GOT3 (cell line): ENCODE results near the gene KIAA2012.
"Not testable (repeated sequence)": the region's sequence is repeated elsewhere in the genome, so short reads cannot be mapped to it uniquely, and the experiment has no call there.

Source experiments
- DNase-seq: peaks from one replicate; lab custom pipeline; 2025; ENCODE audit warnings: mixed read lengths; lab: John Stamatoyannopoulos, UW

Gene KIAA2012

DNA sequence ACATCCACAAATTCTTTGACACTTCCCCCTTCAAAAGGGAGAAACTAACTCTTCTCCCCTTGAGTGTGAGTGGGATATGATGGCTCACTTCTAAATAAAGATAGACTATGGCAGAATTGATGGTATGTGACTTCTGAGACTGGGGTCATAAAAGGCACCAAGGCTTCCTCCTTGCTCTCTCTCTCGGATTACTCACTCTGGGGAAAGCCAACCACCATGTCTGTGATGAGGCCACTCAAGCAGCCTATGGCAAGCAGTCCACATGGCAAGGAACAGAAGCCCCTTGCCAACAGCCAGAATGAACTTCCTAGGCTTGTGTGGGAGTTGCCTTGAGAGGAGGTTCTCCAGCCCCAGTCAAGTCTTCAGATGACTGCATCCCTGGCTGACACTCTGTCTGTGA is 43.6 kb downstream of the KIAA2012 start:
- no peak for DNase-seq

GRCh38 chr2:202118168-202118567 is 45.1 kb downstream of the KIAA2012 start:
- DNase-seq = no peak

DNA sequence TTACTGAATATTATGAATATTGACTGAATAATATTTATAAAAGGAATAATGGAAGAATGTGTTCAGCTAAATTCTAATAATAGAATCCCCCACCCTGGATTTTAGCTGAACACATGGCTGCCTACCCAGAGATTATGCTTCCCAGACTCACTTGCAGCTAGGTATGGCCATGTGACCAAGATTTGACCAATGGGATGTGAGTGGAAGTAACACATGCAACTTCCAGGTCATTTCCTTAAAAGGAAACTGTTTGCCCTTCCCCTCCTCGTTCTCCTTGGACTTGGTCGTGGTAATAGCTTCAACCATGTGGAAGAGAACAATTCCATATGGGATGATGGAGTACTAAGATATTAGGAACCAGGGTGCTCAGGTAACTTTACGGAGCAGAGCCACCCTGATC is 47.8 kb downstream of the KIAA2012 start:
- DNase-seq = no peak

DNA sequence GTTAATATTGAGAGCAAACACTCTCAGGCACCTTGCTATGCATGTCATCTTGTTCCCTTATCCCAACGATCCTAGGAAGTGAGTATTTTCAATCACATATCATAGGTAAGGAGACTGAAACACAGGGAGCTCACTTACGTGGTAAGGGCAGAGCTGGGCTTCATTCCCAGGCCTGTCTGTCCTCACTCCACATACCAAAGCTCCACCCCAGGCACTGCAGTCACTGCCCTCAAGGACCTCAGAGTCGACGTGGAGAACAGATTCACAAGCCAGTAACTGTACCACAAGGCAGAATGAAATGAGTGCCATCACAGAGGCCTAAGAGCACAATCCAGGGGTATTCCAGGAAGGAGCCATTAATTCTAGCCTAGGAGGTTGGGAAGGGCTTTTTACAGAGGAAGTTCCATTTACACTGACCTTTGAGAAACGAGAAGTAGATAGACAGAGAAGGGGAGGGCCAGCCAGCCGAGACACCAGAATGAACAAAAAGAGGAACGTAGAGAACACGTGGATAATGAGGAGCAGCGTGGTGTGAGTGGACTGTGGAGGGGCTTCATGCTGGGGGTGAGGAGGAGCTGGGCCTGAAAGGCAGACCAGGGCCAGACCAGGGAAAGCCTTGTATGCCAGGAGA is 48.6 kb downstream of the KIAA2012 start:
- DNase-seq = no peak

DNA sequence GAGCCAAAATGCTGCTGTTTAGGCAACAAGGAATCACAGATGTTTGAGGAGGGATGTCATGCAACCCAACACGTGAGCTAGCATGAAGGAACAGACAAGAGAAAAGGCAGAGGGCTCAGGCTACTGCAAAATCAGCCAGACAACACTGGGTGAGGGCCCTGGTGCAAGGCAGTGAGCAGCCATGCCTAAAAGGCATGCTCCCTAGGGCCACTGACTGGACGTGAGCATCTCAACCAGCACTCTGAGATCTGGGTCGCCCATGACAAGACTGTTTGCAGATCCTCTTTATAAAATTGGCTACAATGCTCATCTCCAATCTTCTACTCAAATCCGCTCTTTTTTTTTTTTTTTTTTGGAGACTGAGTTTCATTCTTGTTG is 49.1 kb downstream of the KIAA2012 start:
- DNase-seq = no peak

- no peak for DNase-seq
Observed at GRCh38 chr2:202122980-202123720, 50.1 kb downstream of the KIAA2012 start.

GRCh38 chr2:202124286-202124685 is 51.2 kb downstream of the KIAA2012 start:
- no peak for DNase-seq

- DNase-seq = no peak
Observed at GRCh38 chr2:202127687-202128331, 54.8 kb downstream of the KIAA2012 start.

DNA sequence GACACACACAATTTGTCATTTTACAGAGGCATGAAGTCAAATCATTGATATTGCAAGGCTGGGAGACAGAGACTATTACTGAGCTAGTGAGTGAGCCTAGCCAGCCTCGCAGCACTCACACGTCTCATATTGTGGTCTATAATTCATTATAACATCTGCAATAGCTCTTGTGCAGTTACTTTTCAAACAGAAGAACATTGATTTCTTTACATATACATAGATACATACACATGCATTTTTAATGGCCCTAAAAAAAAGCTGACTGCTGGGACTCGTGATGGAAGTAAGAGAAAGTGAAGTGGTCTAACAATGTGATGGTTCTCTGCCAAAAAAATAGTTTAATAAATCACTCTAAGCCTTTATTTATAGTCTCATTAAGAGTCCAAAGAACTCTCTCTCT is 56.8 kb downstream of the KIAA2012 start:
- no peak for DNase-seq

DNA sequence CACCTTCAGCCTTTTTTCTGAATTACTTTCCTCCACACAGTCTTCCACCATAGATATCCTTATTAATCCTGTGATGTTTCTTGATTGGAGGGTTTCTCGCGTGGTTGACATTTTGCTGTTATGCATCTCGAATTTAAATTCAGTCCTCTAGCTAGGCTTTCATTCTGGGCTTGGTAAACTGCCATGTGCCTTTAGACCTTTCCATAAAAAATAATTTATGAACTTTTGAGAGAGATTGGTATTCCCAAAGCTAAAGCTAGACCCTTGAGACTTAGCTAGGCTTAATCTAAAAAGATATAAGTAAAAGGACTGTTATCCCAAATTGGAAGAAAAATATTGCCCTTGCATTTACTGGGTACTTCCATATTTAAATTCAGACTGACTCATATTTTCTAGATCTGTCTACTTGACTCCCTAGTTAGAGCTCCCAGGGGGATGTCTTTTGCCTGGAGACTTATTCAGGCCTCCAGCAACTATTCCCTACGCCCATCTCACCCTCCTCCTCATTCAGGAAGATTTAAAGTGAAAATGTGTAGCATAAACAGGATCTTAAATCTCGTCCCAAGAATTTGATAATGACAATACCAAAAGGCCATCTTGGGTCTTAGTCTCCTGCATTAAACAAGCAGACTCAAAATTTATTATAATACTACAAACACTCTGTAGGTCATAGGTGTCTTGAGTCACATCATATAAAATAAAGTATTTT is 60.3 kb downstream of the KIAA2012 start:
- no peak for DNase-seq

DNA sequence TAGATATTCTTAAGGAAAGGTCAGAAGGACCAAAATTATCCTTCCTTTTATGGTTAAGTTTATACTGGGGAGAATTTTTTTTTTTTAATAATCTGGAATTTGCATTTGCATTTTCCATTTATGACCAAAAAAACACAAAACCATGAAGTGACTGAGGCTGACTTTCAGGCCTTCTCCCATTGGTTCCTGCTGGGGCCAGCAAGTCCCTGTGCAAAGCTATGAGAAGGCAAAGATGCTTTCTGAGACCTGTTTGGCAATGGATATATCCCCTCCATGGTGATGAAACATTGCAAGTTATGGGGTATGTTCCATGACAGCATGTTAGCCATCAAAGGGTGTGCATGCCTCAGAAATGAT is 60.8 kb downstream of the KIAA2012 start:
- no peak for DNase-seq

GRCh38 chr2:202135091-202135874 is 62.2 kb downstream of the KIAA2012 start:
- peak; percentile 11 for DNase-seq

GRCh38 chr2:202136039-202136438 is 63.0 kb downstream of the KIAA2012 start:
- not testable (repeated sequence) for DNase-seq

GRCh38 chr2:202136526-202136925 is 63.5 kb downstream of the KIAA2012 start:
- DNase-seq = no peak

GRCh38 chr2:202140522-202141252 is 67.6 kb downstream of the KIAA2012 start:
- no peak for DNase-seq

- no peak for DNase-seq
Observed at GRCh38 chr2:202141329-202141947, 68.4 kb downstream of the KIAA2012 start.

GRCh38 chr2:202142540-202142939 is 69.5 kb downstream of the KIAA2012 start:
- DNase-seq = no peak

- no peak for DNase-seq
Observed at GRCh38 chr2:202147775-202148174, 74.7 kb downstream of the KIAA2012 start.

GRCh38 chr2:202148515-202149154 is 75.6 kb downstream of the KIAA2012 start:
- no peak for DNase-seq

- DNase-seq = no peak
Observed at GRCh38 chr2:202149155-202149762, 76.2 kb downstream of the KIAA2012 start.
